ENCODE data around the gene BLMH.
"Not testable (repeated sequence)": the region's sequence is repeated elsewhere in the genome, so short reads cannot be mapped to it uniquely, and the experiment has no call there.

BLMH gene

DNA sequence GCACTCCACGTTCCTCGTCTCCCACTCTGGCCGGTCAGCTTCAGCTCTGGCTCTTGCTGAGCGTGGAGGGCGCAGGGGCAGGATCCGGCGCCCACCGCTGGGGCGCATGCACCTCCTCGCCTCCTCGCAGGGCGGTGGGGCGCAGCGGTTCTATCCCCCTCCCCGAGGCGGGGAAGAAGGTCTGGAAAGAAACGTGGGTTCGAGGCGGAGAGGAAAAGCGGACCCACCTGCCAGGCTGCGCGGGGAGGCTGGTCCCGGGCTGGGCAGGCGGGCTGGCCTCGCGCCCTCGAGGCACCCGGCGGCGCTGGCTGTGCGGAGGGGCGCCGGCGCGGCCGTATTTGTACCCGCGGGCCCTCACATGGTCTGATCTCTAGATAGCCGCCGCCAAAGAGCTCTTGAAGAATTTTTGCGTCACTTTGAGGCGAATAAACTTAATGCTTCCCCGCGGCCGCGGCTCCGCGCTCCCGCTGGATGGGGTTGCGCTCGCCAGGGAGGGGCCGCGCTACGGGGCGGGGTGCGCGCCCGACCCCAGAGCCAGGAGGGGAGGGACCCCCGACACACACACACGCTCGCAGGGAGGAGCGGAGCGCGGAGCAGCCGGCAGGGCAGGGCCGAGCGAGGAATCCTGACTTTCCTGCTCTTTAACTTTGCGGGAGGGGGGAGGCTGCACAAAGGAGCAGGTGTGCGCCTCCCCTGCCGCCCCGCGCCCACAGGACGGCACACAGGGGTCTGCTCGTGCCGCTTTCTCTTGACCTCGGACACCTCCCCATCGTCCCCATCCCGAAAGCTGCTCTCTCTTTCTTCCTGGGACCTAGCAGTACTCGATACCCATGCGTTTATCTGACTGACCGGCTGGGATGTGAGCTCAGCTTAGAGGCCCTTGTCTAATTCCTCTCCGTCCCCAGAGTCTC, 56.1 kb downstream of the BLMH start, which contains the start of gene SLC6A4:
SLC6A4 (minus strand) TSS at position 312 of the 911 bp plus-strand sequence. CDS start 13,739 bp downstream, outside the sequence.
- no peak for TF ChIP-seq CTCF (IDR thresholded peaks at IDR 0.05; ENCODE audit: extremely low read depth, insufficient read depth, missing control alignments)
- DNase-seq (ENCODE audit: low spot score), result peak; percentile 58
- in situ Hi-C loops (cut with MboI; ENCODE audit: low pct_unique_long_range_greater_than_20kb, low sequenced_read_pairs, unreplicated experiment), result no loop called here

- TF ChIP-seq CTCF (IDR thresholded peaks at IDR 0.05; ENCODE audit: extremely low read depth, insufficient read depth, missing control alignments), result no peak
- peak; percentile 69 for DNase-seq (ENCODE audit: low spot score)
- in situ Hi-C loops (cut with MboI; ENCODE audit: low pct_unique_long_range_greater_than_20kb, low sequenced_read_pairs, unreplicated experiment), result no loop called here
Measured at GRCh38 chr17:30234964-30235363, 56.8 kb downstream of the BLMH start.

- no peak for DNase-seq (ENCODE audit: low spot score)
- TF ChIP-seq CTCF (IDR thresholded peaks at IDR 0.05; ENCODE audit: extremely low read depth, insufficient read depth, missing control alignments), result no peak
- in situ Hi-C loops (cut with MboI; ENCODE audit: low pct_unique_long_range_greater_than_20kb, low sequenced_read_pairs, unreplicated experiment), result no loop called here
Measured at GRCh38 chr17:30234296-30234695, 57.4 kb downstream of the BLMH start.

GRCh38 chr17:30232824-30233427, 58.8 kb downstream of the BLMH start:
- in situ Hi-C loops (cut with MboI; ENCODE audit: low pct_unique_long_range_greater_than_20kb, low sequenced_read_pairs, unreplicated experiment), result no loop called here
- no peak for DNase-seq (ENCODE audit: low spot score)
- TF ChIP-seq CTCF (IDR thresholded peaks at IDR 0.05; ENCODE audit: extremely low read depth, insufficient read depth, missing control alignments), result no peak

- no peak for DNase-seq (ENCODE audit: low spot score)
- in situ Hi-C loops (cut with MboI; ENCODE audit: low pct_unique_long_range_greater_than_20kb, low sequenced_read_pairs, unreplicated experiment), result no loop called here
- no peak for TF ChIP-seq CTCF (IDR thresholded peaks at IDR 0.05; ENCODE audit: extremely low read depth, insufficient read depth, missing control alignments)
Measured at GRCh38 chr17:30232015-30232823, 59.5 kb downstream of the BLMH start.

DNA sequence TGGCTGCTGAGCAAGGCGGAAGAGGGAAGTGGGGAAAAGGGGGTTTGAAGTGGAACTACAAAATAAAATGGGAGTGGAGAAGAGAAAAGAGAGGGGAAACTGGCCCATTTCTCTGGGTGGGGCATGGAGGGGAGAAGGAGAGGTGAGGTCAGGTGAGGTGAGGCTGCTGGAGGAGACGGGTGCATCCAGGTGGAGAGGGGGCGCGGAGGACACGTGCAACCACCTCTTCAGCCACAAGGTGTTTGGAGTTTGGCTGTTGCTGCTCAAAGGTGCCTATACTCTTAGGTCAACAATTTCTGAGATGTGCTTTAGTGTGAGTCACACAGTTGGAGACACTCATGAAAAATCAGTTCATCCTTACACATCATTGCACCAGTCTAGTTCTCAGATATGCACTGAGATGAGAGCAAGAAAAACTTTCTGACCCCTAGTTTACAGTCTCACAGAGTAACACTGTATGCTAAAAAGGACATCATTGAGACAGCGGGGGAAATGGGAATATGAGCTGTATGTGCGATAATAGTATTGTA, 61.1 kb downstream of the BLMH start:
- in situ Hi-C loops (cut with MboI; ENCODE audit: low pct_unique_long_range_greater_than_20kb, low sequenced_read_pairs, unreplicated experiment), result no loop called here

GRCh38 chr17:30230009-30230408, 61.7 kb downstream of the BLMH start:
- DNase-seq (ENCODE audit: low spot score); in situ Hi-C loops (cut with MboI; ENCODE audit: low pct_unique_long_range_greater_than_20kb, low sequenced_read_pairs, unreplicated experiment): not testable (repeated sequence)

More for the DNA sequence above, 61.1 kb downstream of the BLMH start:
- no peak for TF ChIP-seq CTCF (IDR thresholded peaks at IDR 0.05; ENCODE audit: extremely low read depth, insufficient read depth, missing control alignments)
- no peak for DNase-seq (ENCODE audit: low spot score)
